Subcutaneous adipose tissue (tissue), 4 donors: ENCODE measurements around the gene RPL36A. TPM values are rescaled to one million over a fixed set of nuclear protein-coding genes. Genes with fewer than 3 reads are reported as not detected.

Experiments used
- total RNA-seq, 4 donors: library from RNA; depleted of rRNA; stranded (reverse); fragments of >200 nt; gene quantifications; one replicate each; pipeline ENCODE4 v1.1.0, GENCODE V29; 2016
- TF ChIP-seq, protein P1 (sequence below): fragments of 450-650 bp; IDR thresholded peaks from one replicate; pipeline ENCODE4 v1.5.1; 2016; ENCODE audit warnings: low read depth, mild to moderate bottlenecking, control low read depth, antibody characterized with exemption, moderate library complexity

RPL36A gene
- total RNA-seq, 4 donors from 2014 or later = 559 to 2,041 (median 1,502) TPM

GRCh38 chrX:101417190-101417589 lies 26.4 kb downstream of the RPL36A start:
- TF ChIP-seq, protein P1, sequence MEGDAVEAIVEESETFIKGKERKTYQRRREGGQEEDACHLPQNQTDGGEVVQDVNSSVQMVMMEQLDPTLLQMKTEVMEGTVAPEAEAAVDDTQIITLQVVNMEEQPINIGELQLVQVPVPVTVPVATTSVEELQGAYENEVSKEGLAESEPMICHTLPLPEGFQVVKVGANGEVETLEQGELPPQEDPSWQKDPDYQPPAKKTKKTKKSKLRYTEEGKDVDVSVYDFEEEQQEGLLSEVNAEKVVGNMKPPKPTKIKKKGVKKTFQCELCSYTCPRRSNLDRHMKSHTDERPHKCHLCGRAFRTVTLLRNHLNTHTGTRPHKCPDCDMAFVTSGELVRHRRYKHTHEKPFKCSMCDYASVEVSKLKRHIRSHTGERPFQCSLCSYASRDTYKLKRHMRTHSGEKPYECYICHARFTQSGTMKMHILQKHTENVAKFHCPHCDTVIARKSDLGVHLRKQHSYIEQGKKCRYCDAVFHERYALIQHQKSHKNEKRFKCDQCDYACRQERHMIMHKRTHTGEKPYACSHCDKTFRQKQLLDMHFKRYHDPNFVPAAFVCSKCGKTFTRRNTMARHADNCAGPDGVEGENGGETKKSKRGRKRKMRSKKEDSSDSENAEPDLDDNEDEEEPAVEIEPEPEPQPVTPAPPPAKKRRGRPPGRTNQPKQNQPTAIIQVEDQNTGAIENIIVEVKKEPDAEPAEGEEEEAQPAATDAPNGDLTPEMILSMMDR = no peak

DNA sequence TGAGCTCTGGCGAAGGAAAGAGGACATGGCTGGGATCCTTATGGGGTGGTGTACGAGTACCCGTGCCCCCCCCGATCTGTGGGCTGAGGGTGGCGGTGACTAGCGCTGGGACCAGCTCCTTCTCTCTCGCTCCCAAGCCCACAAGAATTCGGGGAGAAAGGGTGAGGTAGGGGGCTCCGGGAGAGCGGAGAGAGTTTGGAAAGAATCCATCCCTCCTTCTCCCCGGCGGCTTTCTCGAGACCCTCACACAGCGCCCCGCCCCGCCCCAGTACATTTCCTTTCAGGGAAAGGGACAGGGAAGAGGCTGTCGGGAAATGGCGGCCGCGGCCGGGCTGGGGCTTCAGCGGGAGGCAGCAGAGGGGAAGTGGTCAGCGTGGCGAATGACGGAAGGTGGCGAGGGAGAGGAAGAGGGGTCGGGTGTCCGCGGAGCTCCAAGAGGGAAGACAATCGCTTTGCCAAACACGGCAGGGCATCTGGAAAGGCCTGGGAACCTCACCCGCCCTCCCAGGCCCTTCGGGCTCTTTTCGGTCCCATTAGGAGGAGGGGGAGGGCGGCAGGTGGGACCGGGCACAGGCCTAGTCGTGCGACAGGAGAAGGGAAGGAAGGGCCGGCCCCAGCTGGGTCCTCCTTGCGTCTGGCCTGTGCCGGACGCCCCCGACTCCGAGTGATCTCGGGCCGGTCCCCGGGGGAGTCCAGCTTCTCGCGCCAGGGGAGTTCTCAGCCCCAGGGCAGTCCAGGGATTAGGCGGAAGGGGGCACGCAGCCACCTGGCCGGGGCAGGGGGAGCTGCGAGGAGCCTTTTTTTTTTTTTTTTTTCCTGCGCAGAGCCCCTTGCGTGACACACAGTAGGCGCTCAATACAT lies 27.4 kb downstream of the RPL36A start:
- TF ChIP-seq, protein P1 = no peak

GRCh38 chrX:101419489-101419888 lies 28.7 kb downstream of the RPL36A start:
- TF ChIP-seq, protein P1 = no peak

DNA sequence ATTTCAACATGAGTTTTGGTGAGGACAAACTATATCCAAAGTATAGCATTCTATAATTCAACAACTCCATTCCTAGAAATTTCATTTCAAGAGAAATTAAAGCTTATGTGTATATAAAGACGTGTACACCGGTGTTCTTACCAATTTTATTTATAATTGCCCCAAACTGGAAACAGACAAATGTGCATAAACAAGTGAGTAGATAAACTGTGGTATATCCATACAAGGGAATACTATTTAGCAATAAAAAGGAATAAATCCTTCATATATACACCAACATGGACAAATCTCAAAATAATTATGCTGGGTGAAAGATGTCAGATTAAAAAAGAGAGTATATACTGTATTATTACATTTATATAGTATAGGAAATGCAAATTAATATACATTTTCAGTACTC lies 37.1 kb downstream of the RPL36A start:
- TF ChIP-seq, protein P1 = no peak

DNA sequence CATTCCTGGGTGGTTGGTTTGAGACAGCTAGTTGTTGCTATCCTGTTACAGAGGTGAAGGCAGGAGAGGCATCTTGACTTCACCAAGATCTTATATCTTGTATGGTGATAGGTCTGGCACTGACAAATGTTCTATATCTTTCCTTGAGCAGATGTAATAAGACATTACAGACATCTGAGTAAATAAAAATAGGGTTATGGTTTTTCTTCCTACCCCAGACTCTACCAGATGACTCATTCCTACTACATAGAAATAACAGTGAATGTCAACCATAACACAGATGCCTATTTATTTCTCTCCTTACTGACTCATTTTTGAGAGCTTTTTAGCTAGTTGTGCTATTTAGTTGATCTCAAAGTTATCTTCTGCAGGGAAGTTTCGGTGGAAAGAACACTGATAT lies 39.1 kb downstream of the RPL36A start:
- TF ChIP-seq, protein P1 = no peak

DNA sequence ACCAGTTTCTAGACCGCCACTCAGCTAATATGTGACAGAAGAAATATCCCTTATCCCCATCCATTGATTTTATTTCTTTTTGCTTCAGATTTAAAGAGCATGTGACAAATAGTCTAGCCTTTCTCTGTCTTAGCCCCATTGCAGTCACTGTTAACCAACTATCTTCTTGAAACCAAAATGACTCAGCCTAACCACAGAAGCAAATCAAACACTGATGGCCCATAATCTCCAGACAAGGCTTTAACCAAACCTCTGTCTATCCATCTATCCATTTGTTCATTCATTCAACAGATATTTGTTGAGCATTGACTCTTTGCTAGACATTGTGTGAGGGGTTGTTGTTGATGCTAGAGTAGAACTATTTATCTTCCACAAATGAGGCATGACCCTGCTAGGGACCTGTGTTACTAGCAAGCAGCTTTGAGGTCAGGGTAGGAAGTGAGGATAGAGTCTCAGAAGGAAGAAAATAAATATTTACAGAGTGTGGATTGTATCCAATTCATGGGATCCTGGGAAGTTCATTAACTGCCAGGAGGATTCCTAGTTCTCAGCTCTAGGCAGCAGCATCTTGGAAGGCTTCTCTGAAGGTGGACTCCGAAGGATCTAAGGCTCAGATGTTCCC lies 39.8 kb downstream of the RPL36A start:
- TF ChIP-seq, protein P1 = no peak

GRCh38 chrX:101442085-101442484 lies 51.3 kb downstream of the RPL36A start:
- TF ChIP-seq, protein P1 = no peak

Other genes starting within 250 kb of the RPL36A start
- gene DRP2, start 171.2 kb upstream of the RPL36A start, total RNA-seq = under 1 TPM in 2 of 4 donors, not detected in 2; 0.17 to 0.22 TPM
- under 1 TPM in 1 of 4 donors, not detected in 3; 0.17 TPM for gene TAF7L, start 99.7 kb upstream of the RPL36A start, total RNA-seq
- gene TIMM8A, start 42.3 kb upstream of the RPL36A start, total RNA-seq = 1 to 10 TPM; 4.2 to 9.0 (median 5.9) TPM
- gene BTK, start 4.8 kb upstream of the RPL36A start, total RNA-seq = 10 to 100 TPM in 3 of 4 donors, 1 to 10 TPM in 1; 9.5 to 45.7 (median 19.6) TPM
- 10 to 100 TPM; 22.0 to 79.9 (median 32.4) TPM for gene GLA, start 16.9 kb downstream of the RPL36A start, total RNA-seq
- 10 to 100 TPM; 34.5 to 75.0 (median 43.2) TPM for gene HNRNPH2, start 17.2 kb downstream of the RPL36A start, total RNA-seq
- 10 to 100 TPM in 3 of 4 donors, 1 to 10 TPM in 1; 7.1 to 19.8 (median 12.1) TPM for gene ARMCX4, start 94.4 kb downstream of the RPL36A start, total RNA-seq
- 10 to 100 TPM; 23.2 to 45.6 (median 36.6) TPM for gene ARMCX1, start 159.5 kb downstream of the RPL36A start, total RNA-seq
- 10 to 100 TPM in 3 of 4 donors, 1 to 10 TPM in 1; 3.8 to 32.3 (median 16.5) TPM for gene ARMCX6, start 227.0 kb downstream of the RPL36A start, total RNA-seq
- 10 to 100 TPM; 47.3 to 58.5 (median 53.9) TPM for gene ARMCX3, start 232.1 kb downstream of the RPL36A start, total RNA-seq